ENCODE measurements around the gene GLA. TPM values are rescaled to one million over a fixed set of nuclear protein-coding genes. Genes with fewer than 3 reads are reported as not detected.

Gene GLA
- total and polyA plus RNA-seq, 9 of the 15 experiments (the other 6 are each of a cell fraction or from before 2014, with no cell fraction given): 41.7 to 146 (median 73.8) TPM

- in situ Hi-C loops (cut with MboI) (no loop called here), intact Hi-C loops (cut with micrococcal nuclease) (no loop called here)
- Histone ChIP-seq H3K27ac (ENCODE audit: extremely low read depth, low read depth, low read length) (no peak overlapping the region), H4K20me1 (replicated peaks; ENCODE audit: control insufficient read depth, insufficient read depth, low read length) (peaks cover 5% of the 10 kb centered on the region; the same call in 1 of the 2 replicates), H3K79me2 (ENCODE audit: control insufficient read depth, insufficient read depth, low read length) (peaks cover 8% of the 10 kb centered on the region), H3K4me1 (replicated peaks in 1 of 2; ENCODE audit: control insufficient read depth in 2 of 2, insufficient read depth in 2 of 2, low read length in 2 of 2) (no peaks in the 10 kb centered on the region; a peak in 1 of 5 replicates), H3K9me1 (ENCODE audit: control insufficient read depth, insufficient read depth, low read length) (no peaks in the 10 kb centered on the region), H3K9me3 (replicated peaks; ENCODE audit: control insufficient read depth, insufficient read depth, low read depth, low read length) (no peaks in the 10 kb centered on the region), H3K36me3 (ENCODE audit: control insufficient read depth, insufficient read depth, low read length) (peaks cover 63% of the 10 kb centered on the region), H3K9ac (ENCODE audit: insufficient read depth in 1 of 2, low read depth in 2 of 2, low read length in 2 of 2) (no peak overlapping the region), H3K4me3 (no peak overlapping the region), H3K27me3 (ENCODE audit: control insufficient read depth in 2 of 2, insufficient read depth in 2 of 2, low read length in 2 of 2) (no peaks in the 10 kb centered on the region), H2AFZ (ENCODE audit: low read depth, low read length) (no peak overlapping the region), H3K4me2 (ENCODE audit: insufficient read depth, low read length) (no peak overlapping the region)
- ChIA-PET CTCF (ENCODE audit: low intra/inter-chr PET ratio) (no interaction called here), POLR2A (interaction anchor here (1.3 kb wide), 1 partner anchor 9 kb away, joined by 12 read pairs; the partner anchor contains the start of gene RPL36A)
- peak; percentile 21 for TF ChIP-seq RBM25 (IDR thresholded peaks at IDR 0.05; ENCODE audit: low read depth, low read length, severe bottlenecking)
- TF ChIP-seq ZNF699 (CRISPR knock-in tag; IDR thresholded peaks at IDR 0.05; ENCODE audit: insufficient replicate concordance): no peak
- no TSS peak for BruUV-seq (replicated peaks)
- ATAC-seq (no peak), FAIRE-seq (no peak), DNase-seq (ENCODE audit: extremely low read depth in 1 of 4, low spot score in 3 of 4) (no peak)
- WGBS (ENCODE audit: insufficient coverage, low coverage, missing lambda C conversion rate): 82% methylated on average over 4 of the region's 4 CpGs
These were observed 7.9 kb downstream of the GLA start for GRCh38 chrX:101399825-101400224.

- H3K9ac ChIP-seq (ENCODE audit: insufficient read depth in 1 of 2, low read depth in 2 of 2, low read length in 2 of 2): no peak overlapping the region
- peaks cover 5% of the 10 kb centered on the region; the same call in 1 of the 2 replicates for H4K20me1 ChIP-seq (replicated peaks; ENCODE audit: control insufficient read depth, insufficient read depth, low read length)
- H3K9me1 ChIP-seq (ENCODE audit: control insufficient read depth, insufficient read depth, low read length): no peaks in the 10 kb centered on the region
- in situ Hi-C loops (cut with MboI) (no loop called here), intact Hi-C loops (cut with micrococcal nuclease) (no loop called here)
- ChIA-PET CTCF (ENCODE audit: low intra/inter-chr PET ratio) (no interaction called here), POLR2A (interaction anchor here (1.1 to 3.4 kb wide), 3 partner anchors 8 to 10 kb away, joined by 6 to 20 read pairs (median 12); partner anchors contain the start of genes GLA, HNRNPH2 and RPL36A)
- FAIRE-seq (no peak), DNase-seq (ENCODE audit: extremely low read depth in 1 of 4, low spot score in 3 of 4) (no peak), ATAC-seq (no peak)
- H3K4me1 ChIP-seq (replicated peaks in 1 of 2; ENCODE audit: control insufficient read depth in 2 of 2, insufficient read depth in 2 of 2, low read length in 2 of 2): peaks cover 0 to under 1% of the 10 kb centered on the region in 2 experiments; a peak in 2 of 5 replicates
- WGBS (ENCODE audit: insufficient coverage, low coverage, missing lambda C conversion rate): 52% methylated on average over 4 of the region's 4 CpGs
- H3K27ac ChIP-seq (ENCODE audit: extremely low read depth, low read depth, low read length): no peak overlapping the region
- no peak overlapping the region for H3K4me2 ChIP-seq (ENCODE audit: insufficient read depth, low read length)
- no peaks in the 10 kb centered on the region for H3K27me3 ChIP-seq (ENCODE audit: control insufficient read depth in 2 of 2, insufficient read depth in 2 of 2, low read length in 2 of 2)
- no TSS peak for BruUV-seq (replicated peaks)
- H2AFZ ChIP-seq (ENCODE audit: low read depth, low read length): no peak overlapping the region
- H3K36me3 ChIP-seq (ENCODE audit: control insufficient read depth, insufficient read depth, low read length): peaks cover 67% of the 10 kb centered on the region
- peaks cover 5% of the 10 kb centered on the region for H3K79me2 ChIP-seq (ENCODE audit: control insufficient read depth, insufficient read depth, low read length)
- H3K4me3 ChIP-seq: no peak overlapping the region
- H3K9me3 ChIP-seq (replicated peaks; ENCODE audit: control insufficient read depth, insufficient read depth, low read depth, low read length): no peaks in the 10 kb centered on the region
- TF ChIP-seq TOE1 (IDR thresholded peaks at IDR 0.05; ENCODE audit: borderline replicate concordance) (no peak), TOE1 (CRISPR knock-in tag; IDR thresholded peaks at IDR 0.05; ENCODE audit: borderline replicate concordance, low read depth) (no peak), MAFG (tag; conservative IDR thresholded peaks at IDR 0.05) (peak; percentile 47), MAFF (IDR thresholded peaks at IDR 0.05; ENCODE audit: low read length) (peak; percentile 59; the same call in 1 of the 2 replicates), HIVEP1 (CRISPR knock-in tag; IDR thresholded peaks at IDR 0.05) (no peak), ZNF316 (IDR thresholded peaks at IDR 0.05) (peak; percentile 80), RHOXF2B (CRISPR knock-in tag; conservative IDR thresholded peaks at IDR 0.05) (no peak), MAFK (IDR thresholded peaks at IDR 0.05; ENCODE audit: low read length) (peak; percentile 28; the same call in 1 of the 2 replicates), C11orf30 (IDR thresholded peaks at IDR 0.05; ENCODE audit: low read depth) (peak; percentile 74)
These were observed 9.0 kb downstream of the GLA start for GRCh38 chrX:101398694-101399093.

Measured in K562 (cell line).